GM18526 (cell line): ENCODE measurements around the gene PLCXD3.

Experiments used
- POLR2A ChIP-seq: IDR thresholded peaks from 3 replicates; pipeline ENCODE4 v1.6.1; 2011; ENCODE audit not compliant: insufficient read length; ENCODE audit errors: extremely low read depth

Gene PLCXD3

GRCh38 chr5:41403846-41404245 lies 106.6 kb downstream of the PLCXD3 start:
- no peak for TF ChIP-seq POLR2A

GRCh38 chr5:41402845-41403244 lies 107.6 kb downstream of the PLCXD3 start:
- no peak for TF ChIP-seq POLR2A

DNA sequence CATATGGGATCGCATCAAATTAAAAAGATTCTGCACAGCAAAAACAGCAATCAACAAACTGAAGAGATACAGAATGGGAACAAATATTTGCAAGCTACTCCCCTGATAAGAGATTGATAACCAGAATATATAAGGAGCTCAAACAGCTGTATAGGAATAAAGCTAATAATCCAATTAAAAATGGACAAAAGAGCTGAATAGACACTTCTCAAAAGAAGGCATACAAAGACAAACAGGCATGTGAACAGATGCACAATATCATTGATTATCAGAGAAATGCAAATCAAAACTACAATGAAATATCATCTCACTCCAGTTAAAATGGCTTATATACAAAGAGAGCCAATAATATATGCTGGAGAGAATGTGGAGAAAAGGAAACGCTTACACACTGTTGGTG lies 110.6 kb downstream of the PLCXD3 start:
- no peak for TF ChIP-seq POLR2A

GRCh38 chr5:41392016-41392415 lies 118.4 kb downstream of the PLCXD3 start:
- TF ChIP-seq POLR2A, result no peak

- TF ChIP-seq POLR2A, result no peak
Observed at GRCh38 chr5:41374631-41375030, 135.8 kb downstream of the PLCXD3 start.

GRCh38 chr5:41373230-41373629 lies 137.2 kb downstream of the PLCXD3 start:
- TF ChIP-seq POLR2A, result no peak

DNA sequence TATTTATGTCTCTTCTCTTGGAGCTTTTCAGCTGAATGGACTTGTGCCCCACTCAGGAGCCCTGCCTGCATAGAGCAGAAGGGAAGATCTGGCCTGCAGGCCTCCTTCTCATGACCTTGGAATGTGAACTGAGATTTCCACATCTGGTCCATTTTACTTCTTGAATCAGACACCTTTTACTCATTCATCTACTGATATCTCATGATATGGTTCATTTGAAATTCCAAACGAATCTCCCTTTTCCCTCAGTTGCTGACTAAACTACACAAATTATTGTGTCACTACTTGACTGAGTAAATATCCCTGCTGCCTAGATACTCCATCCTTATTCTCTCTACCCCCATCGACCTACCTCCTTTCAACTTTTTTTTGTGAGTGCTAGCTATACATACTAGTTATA lies 138.7 kb downstream of the PLCXD3 start:
- TF ChIP-seq POLR2A, result no peak

- TF ChIP-seq POLR2A, result no peak
Observed at GRCh38 chr5:41370482-41370881, 139.9 kb downstream of the PLCXD3 start.

DNA sequence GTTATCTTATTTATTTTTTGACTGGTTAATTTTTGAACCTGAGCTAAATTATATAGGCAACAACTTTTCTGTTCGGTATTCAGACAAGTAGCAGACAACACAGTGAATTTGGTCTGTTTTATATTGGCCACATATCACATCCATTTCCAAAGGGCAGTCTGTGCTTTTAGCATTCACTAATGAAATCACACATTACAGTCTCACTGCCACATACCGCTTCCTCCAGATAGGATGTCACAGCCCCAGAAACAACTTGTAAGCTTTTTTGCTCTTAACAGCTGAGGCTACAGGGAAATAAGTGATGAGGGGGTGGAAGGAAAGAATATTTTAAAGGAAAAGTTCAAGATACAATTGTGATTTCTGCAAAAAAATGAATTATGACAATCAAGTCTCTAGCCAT lies 140.6 kb downstream of the PLCXD3 start:
- TF ChIP-seq POLR2A, result no peak

DNA sequence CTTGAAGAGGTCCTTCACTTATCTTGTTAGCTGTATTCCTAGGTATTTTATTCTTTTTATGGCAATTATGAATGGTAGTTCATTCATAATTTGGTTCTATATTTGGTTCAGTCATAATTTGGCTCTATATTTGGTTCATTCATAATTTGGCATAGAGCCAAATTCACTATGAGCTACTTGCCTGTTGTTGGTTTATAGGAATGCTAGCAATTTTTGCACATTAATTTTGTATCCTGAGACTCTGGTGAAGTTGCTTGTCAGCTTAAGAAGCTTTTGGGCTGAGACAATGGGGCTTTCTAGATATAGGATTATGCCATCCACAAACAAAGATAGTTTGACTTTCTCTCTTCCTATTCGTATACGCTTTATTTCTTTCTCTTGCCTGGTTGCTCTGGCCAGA lies 142.2 kb downstream of the PLCXD3 start:
- TF ChIP-seq POLR2A, result no peak

DNA sequence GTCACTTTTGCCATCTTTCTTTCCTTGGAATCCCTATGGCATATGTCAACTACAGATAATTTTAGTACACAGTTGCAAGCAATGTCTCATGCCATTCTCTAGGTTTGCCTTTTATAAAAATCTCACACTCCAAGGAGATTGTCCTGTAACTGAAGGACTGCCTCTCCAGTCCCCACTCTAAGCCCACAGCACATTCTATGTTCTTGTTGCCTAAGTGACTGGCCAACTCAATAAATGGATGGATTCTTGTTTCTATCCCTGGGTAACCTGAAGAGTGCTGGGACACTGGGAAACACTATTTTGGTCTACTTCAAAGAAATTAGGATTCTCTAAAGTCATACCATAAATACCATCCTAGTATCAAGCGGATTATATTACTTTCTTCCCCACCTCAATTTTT lies 145.0 kb downstream of the PLCXD3 start:
- TF ChIP-seq POLR2A, result no peak

- no peak for TF ChIP-seq POLR2A
Observed at GRCh38 chr5:41364346-41364745, 146.1 kb downstream of the PLCXD3 start.

GRCh38 chr5:41363343-41363986 lies 146.9 kb downstream of the PLCXD3 start:
- no peak for TF ChIP-seq POLR2A

DNA sequence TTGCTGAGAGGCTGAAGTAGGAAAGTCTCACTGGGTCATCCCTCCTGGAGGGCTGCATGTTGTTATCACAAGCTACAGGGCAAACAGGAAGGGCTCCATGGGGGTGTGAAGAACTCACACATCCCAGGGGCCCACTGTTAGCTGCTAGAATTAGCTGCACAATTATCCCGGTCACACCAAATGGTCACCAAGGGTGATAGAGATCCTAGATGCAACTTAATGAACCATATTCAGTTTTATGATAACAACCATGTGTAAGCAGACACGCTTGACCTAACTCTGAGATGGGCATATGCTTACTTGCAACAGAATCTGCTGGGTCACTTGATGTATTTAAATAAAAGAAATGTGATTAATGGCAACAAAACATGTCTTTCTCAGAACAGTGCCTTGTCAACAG lies 153.6 kb downstream of the PLCXD3 start:
- TF ChIP-seq POLR2A, result no peak

- no peak for TF ChIP-seq POLR2A
Observed at GRCh38 chr5:41349846-41350245, 160.6 kb downstream of the PLCXD3 start.

DNA sequence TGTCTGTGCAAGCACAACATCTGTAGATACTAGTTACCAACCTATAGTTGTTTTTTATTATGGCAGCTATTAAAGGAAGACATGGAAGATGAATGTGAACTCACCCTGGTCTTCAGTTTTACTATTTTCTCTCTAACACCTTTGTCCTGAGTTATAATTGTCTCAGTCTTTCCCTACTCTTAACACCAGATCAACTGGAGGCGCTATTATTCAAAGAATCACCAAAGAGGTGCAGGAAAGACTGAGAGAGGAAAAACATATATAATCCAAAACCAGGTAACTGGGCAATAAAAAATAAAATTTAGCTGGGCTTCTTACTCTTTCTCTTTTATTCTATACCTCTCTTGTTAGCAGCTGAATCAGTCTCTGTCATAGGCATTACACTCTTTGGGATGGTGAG lies 162.8 kb downstream of the PLCXD3 start:
- no peak for TF ChIP-seq POLR2A

GRCh38 chr5:41346609-41347008 lies 163.8 kb downstream of the PLCXD3 start:
- TF ChIP-seq POLR2A, result no peak

DNA sequence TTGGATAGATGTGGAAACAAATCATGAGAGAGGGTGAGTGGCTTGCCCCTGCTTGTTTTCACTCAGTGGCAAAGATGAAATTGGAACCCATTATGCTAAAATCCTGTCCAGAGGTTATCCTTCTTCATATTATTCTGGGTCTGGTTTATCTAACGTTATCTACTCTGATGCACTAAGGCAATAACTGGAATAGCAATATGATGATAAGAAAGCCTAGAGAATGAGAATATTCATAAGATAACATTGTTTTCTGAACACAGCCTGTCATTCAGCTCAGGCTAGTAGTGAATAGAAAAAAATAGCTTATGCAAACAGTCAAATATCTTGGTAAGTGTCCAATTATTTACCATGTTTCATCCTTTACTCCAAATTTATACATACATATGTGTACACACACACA lies 165.1 kb downstream of the PLCXD3 start:
- TF ChIP-seq POLR2A, result no peak

GRCh38 chr5:41339339-41339738 lies 171.1 kb downstream of the PLCXD3 start:
- TF ChIP-seq POLR2A, result no peak
